Choroid plexus epithelial cell (primary cell): Measurements from ENCODE around the gene ZNF681.

Source experiments
- DNase-seq: peaks from one replicate; pipeline ENCODE4 v3.0.0-alpha.2; 2010; ENCODE audit warnings: low read depth
- H3K4me3 ChIP-seq: 2 replicates; pipeline ENCODE4 v1.5.1; 2011; ENCODE audit warnings: low read depth, mild to moderate bottlenecking, control low read depth, low read length, moderate library complexity
- CTCF ChIP-seq: conservative IDR thresholded peaks from 2 replicates; pipeline ENCODE4 v1.5.1; 2011; ENCODE audit warnings: low read depth, mild to moderate bottlenecking, control low read depth, inconsistent platforms, low read length, moderate library complexity

ZNF681 gene

DNA sequence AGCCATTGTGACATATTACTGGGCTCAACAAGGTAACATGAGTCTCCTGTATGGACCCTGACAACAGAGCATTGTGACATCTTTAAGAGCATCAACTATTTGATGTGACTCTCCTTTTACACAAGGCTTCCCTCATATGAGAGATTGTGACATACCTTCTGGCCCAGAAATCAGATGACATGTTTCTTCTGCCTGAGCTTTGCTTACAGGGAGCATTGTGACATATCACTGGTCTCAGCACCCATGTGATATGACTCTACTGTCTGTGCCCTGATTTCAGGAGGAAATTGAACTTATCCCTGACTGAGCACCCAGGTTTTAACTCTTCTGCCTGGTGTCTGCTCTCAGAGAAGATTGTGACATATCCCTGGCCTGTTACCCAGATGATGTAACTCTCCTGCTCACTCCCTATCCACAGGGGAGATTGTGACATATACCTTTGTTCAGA lies 15.9 kb upstream of the ZNF681 start:
- no peak overlapping the region for H3K4me3 ChIP-seq
- peak; percentile 36 for DNase-seq
- no peak for TF ChIP-seq CTCF

- no peak overlapping the region for H3K4me3 ChIP-seq
- TF ChIP-seq CTCF: no peak
Observed at GRCh38 chr19:23774106-23774505, 15.4 kb upstream of the ZNF681 start.

DNA sequence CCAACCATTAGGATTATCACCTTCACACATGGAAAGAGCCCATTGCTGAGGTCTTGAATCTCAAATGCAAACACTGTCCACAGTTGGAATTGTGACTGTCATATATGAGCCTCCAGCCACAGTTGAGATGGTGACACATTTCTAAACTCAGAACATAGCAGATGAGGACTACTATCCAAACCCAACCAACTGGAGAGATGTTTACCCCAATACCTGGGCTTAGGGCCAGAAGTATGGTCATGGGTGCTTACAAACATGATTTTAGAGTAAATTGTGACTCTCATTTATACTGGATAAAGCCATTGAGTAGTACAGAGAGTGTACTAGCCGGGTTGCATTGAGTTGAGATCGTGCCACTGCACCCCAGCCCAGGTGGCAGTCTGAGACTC lies 14.0 kb upstream of the ZNF681 start:
- no peak for DNase-seq
- TF ChIP-seq CTCF: no peak
- H3K4me3 ChIP-seq: no peak overlapping the region

More at GRCh38 chr19:23774106-23774505, 15.4 kb upstream of the ZNF681 start:
- peak; percentile 9 for DNase-seq

- peak; percentile 5 for DNase-seq
- no peak overlapping the region for H3K4me3 ChIP-seq
- TF ChIP-seq CTCF: no peak
Observed at GRCh38 chr19:23771761-23772674, 13.3 kb upstream of the ZNF681 start.

GRCh38 chr19:23771316-23771715 lies 12.6 kb upstream of the ZNF681 start:
- no peak for DNase-seq
- no peak for TF ChIP-seq CTCF
- no peak overlapping the region for H3K4me3 ChIP-seq

DNA sequence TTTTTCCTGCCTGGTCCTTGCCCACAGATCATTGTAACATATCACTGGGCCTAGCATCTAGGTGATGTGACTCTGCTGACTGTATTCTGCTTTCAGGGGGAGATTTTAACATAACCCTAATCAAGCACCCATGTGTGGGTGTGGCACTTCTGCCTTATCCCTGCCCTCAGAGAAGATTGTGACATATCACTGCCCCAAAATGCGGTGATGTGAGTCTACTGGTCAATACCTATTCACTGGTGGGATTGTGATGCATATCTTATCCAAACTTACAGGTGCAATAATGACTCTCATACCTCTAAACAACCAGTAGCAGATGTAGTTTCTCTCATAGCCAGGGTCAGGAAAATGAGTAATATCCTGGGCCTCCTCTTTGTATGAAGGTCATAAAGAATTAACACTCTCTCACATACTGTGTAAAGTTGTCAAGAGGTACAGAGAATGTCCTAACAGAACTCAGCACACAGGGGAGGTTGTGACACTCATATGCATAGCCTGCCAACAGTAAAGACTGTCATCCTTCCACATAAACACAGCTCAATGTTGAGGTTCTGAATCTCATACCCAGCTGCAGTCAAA lies 12.1 kb upstream of the ZNF681 start:
- no peak for DNase-seq

More for the DNA sequence above, 12.1 kb upstream of the ZNF681 start:
- TF ChIP-seq CTCF: no peak
- no peak overlapping the region for H3K4me3 ChIP-seq
